GM12878 (cell line): ENCODE results near the gene ANKRD13A.

Source experiments
- BCLAF1 ChIP-seq: fragments of 450-650 bp; IDR thresholded peaks from 2 replicates; pipeline ENCODE4 v1.6.1; 2017; ENCODE audit warnings: antibody characterized with exemption, mild to moderate bottlenecking, moderate library complexity
- CBX3 ChIP-seq: fragments of 200-600 bp; sonication (generic); IDR thresholded peaks from 2 replicates; pipeline ENCODE4 v1.6.1; 2016; ENCODE audit warnings: low read depth, borderline replicate concordance
- CREM ChIP-seq: IDR thresholded peaks from 2 replicates; pipeline ENCODE4 v1.6.1; 2014; ENCODE audit warnings: antibody characterized with exemption, low read depth
- CTCF ChIP-seq, 3 experiments: IDR thresholded peaks in 2 of 3; conservative IDR thresholded peaks in 1 of 3; 2 replicates each; pipeline ENCODE4 v1.5.1; 2011; ENCODE audit warnings: low read depth in 3 of 3, low read length in 3 of 3, mild to moderate bottlenecking in 3 of 3, control low read depth in 2 of 3, moderate library complexity in 2 of 3, inconsistent platforms in 1 of 3, mixed read lengths in 1 of 3; ENCODE audit not compliant: control insufficient read depth in 2 of 3, insufficient read depth in 1 of 3; ENCODE audit errors: extremely low read depth in 1 of 3
- EP300 ChIP-seq, 2 experiments: fragments of 150-350 bp in 1 of 2; IDR thresholded peaks; 2 replicates each; pipeline ENCODE4 v1.6.1; 2011 to 2012; ENCODE audit warnings: low read depth in 2 of 2, low read length in 2 of 2, borderline replicate concordance in 1 of 2, improper control_type of control experiment in 1 of 2, inconsistent platforms in 1 of 2; ENCODE audit not compliant: control insufficient read depth in 1 of 2
- FOXK2 ChIP-seq: fragments of 450-650 bp; IDR thresholded peaks from 2 replicates; pipeline ENCODE4 v1.6.1; 2017; ENCODE audit warnings: mild to moderate bottlenecking, moderate library complexity
- GABPA ChIP-seq: IDR thresholded peaks from 2 replicates; pipeline ENCODE4 v1.6.1; 2014; ENCODE audit warnings: antibody characterized with exemption, low read depth, mild to moderate bottlenecking, inconsistent platforms
- HDAC2 ChIP-seq: fragments of 200-600 bp; sonication (generic); IDR thresholded peaks from 2 replicates; pipeline ENCODE4 v1.6.1; 2017
- MAX ChIP-seq: IDR thresholded peaks from 2 replicates; pipeline ENCODE4 v1.6.1; 2012; ENCODE audit warnings: low read depth, low read length, improper control_type of control experiment
- NFIC ChIP-seq: IDR thresholded peaks from 2 replicates; pipeline ENCODE4 v1.6.1; 2012; ENCODE audit warnings: low read depth, mild to moderate bottlenecking, inconsistent platforms, low read length, moderate library complexity
- NR2C2 ChIP-seq: IDR thresholded peaks from 2 replicates; pipeline ENCODE4 v1.6.1; 2011; ENCODE audit warnings: borderline replicate concordance, low read depth; ENCODE audit not compliant: control insufficient read depth, insufficient read length
- REST ChIP-seq: IDR thresholded peaks from 2 replicates; pipeline ENCODE4 v1.6.1; 2012; ENCODE audit warnings: mild to moderate bottlenecking, low read depth, low read length
- STAT3 ChIP-seq: IDR thresholded peaks from 2 replicates; pipeline ENCODE4 v1.6.1; 2011; ENCODE audit warnings: low read depth, low read length, improper control_type of control experiment

GRCh38 chr12:109983432-109984142, 15.6 kb upstream of the ANKRD13A start:
- TF ChIP-seq FOXK2 (no peak), EP300 (IDR thresholded peaks at IDR 0.05; ENCODE audit: borderline replicate concordance in 1 of 2, control insufficient read depth in 1 of 2, low read depth in 2 of 2, low read length in 2 of 2) (no peak), CTCF (IDR thresholded peaks at IDR 0.05 in 2 of 3, conservative IDR thresholded peaks at IDR 0.05 in 1 of 3; ENCODE audit: control insufficient read depth in 2 of 3, extremely low read depth in 1 of 3, insufficient read depth in 1 of 3, low read depth in 3 of 3, low read length in 3 of 3) (no peak), MAX (no peak), NFIC (no peak), HDAC2 (no peak), GABPA (no peak), CBX3 (no peak), CREM (no peak), STAT3 (no peak), BCLAF1 (no peak), NR2C2 (no peak), REST (no peak)
